ENCODE measurements around the gene MAGI2. TPM values are rescaled to one million over a fixed set of nuclear protein-coding genes. Genes with fewer than 3 reads are reported as not detected.

MAGI2 gene
- total and polyA plus RNA-seq, 2 of the 13 experiments (the other 11 are each of a cell fraction or from before 2014, with no cell fraction given), result 1.5 to 3.8 TPM

DNA sequence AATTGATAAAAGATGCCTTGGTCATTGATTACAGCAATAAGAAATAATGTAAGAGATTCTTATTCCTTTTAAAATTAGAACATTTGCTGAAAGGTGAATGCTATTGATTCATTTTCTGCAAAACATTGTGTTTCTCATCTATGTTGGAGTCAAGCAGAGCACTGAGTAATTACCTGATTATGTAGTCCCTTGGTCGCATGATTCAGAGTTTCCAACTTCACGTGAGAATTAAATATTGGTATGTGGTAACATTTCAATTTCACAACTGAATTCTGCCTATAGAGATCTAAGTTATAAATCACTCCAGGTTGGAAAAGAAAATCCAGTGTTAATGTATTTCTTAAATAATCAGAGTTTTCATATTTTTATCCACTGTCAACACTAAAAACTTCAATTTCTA is 953.5 kb downstream of the MAGI2 start:
- no peaks in the 10 kb centered on the region for H3K4me1 ChIP-seq (ENCODE audit: insufficient read depth, low read length)
- no peaks in the 10 kb centered on the region for H3K79me2 ChIP-seq (ENCODE audit: insufficient read depth, low read length)
- ChIA-PET POLR2A (no interaction called here), CTCF (ENCODE audit: low intra/inter-chr PET ratio, low total read pairs) (no interaction called here)
- H3K27ac ChIP-seq (ENCODE audit: extremely low read length, insufficient read depth, low read length), result no peak overlapping the region
- H3K4me2 ChIP-seq (ENCODE audit: low read depth, low read length), result no peak overlapping the region
- H3K27me3 ChIP-seq (ENCODE audit: control insufficient read depth in 1 of 2, insufficient read depth in 2 of 2, low read length in 2 of 2), result no peaks in the 10 kb centered on the region
- no peaks in the 10 kb centered on the region for H3K9me3 ChIP-seq (ENCODE audit: low read length)
- H3K36me3 ChIP-seq (replicated peaks in 1 of 2; ENCODE audit: control insufficient read depth in 1 of 2, insufficient read depth in 2 of 2, low read length in 2 of 2), result no peaks in the 10 kb centered on the region
- ATAC-seq (no peak), DNase-seq (ENCODE audit: low spot score) (no peak), FAIRE-seq (no peak)
- no TSS peak for BruUV-seq (replicated peaks)
- in situ Hi-C loops (cut with HindIII; ENCODE audit: extremely low pct_ligation_motif_present, low pct_unique_long_range_greater_than_20kb), result no loop called here
- no peak overlapping the region for H2AFZ ChIP-seq (ENCODE audit: low read length)
- no peak overlapping the region for H3K9ac ChIP-seq (ENCODE audit: insufficient read depth, low read depth, low read length)
- H4K20me1 ChIP-seq (ENCODE audit: insufficient read depth, low read length), result no peaks in the 10 kb centered on the region
- 86% methylated on average over 2 of the region's 2 CpGs for WGBS (ENCODE audit: low lambda C conversion rate)
- H3K4me3 ChIP-seq (replicated peaks in 1 of 3; ENCODE audit: insufficient read depth in 1 of 3, low read depth in 2 of 3, low read length in 3 of 3), result no peak overlapping the region
- intact Hi-C loops (cut with micrococcal nuclease; ENCODE audit: unreplicated experiment), result no loop called here
- TF ChIP-seq XRCC5 (optimal IDR thresholded peaks at IDR 0.05; ENCODE audit: low read length) (no peak), ZSCAN12 (CRISPR knock-in tag; IDR thresholded peaks at IDR 0.05) (no peak), ISL2 (CRISPR knock-in tag; IDR thresholded peaks at IDR 0.05) (no peak)

DNA sequence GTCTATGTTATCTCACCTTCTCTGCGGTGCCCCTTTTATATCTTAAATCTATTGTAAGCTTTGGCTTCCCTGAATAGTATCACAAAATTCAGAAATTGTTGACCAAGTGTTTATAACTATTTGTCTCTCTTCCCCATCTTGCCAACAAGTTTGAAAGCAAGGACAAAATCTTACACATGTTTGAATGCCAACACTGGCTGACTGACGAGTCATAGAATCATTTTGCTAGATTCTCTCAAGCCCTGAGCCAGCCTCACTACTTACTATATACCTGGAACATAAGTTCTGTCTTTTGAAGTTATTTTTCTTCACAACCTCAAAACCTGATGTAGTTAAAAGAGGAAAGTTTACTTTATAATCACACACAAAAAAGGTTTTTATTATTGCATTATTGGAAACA is 954.2 kb downstream of the MAGI2 start:
- Histone ChIP-seq H3K27me3 (ENCODE audit: control insufficient read depth in 1 of 2, insufficient read depth in 2 of 2, low read length in 2 of 2) (no peaks in the 10 kb centered on the region), H2AFZ (ENCODE audit: low read length) (no peak overlapping the region), H3K9me3 (ENCODE audit: low read length) (no peaks in the 10 kb centered on the region), H3K27ac (ENCODE audit: extremely low read length, insufficient read depth, low read length) (no peak overlapping the region), H3K4me3 (replicated peaks in 1 of 3; ENCODE audit: insufficient read depth in 1 of 3, low read depth in 2 of 3, low read length in 3 of 3) (no peak overlapping the region), H3K79me2 (ENCODE audit: insufficient read depth, low read length) (no peaks in the 10 kb centered on the region), H3K9ac (ENCODE audit: insufficient read depth, low read depth, low read length) (no peak overlapping the region), H3K4me1 (ENCODE audit: insufficient read depth, low read length) (no peaks in the 10 kb centered on the region), H4K20me1 (ENCODE audit: insufficient read depth, low read length) (no peaks in the 10 kb centered on the region), H3K36me3 (replicated peaks in 1 of 2; ENCODE audit: control insufficient read depth in 1 of 2, insufficient read depth in 2 of 2, low read length in 2 of 2) (no peaks in the 10 kb centered on the region), H3K4me2 (ENCODE audit: low read depth, low read length) (no peak overlapping the region)
- WGBS (ENCODE audit: low lambda C conversion rate), result 64% methylated on average over 2 of the region's 2 CpGs
- FAIRE-seq, result no peak
- ATAC-seq, result no peak
- DNase-seq (ENCODE audit: low spot score), result no peak
- in situ Hi-C loops (cut with HindIII; ENCODE audit: extremely low pct_ligation_motif_present, low pct_unique_long_range_greater_than_20kb), result no loop called here
- ChIA-PET CTCF (ENCODE audit: low intra/inter-chr PET ratio, low total read pairs) (no interaction called here), POLR2A (no interaction called here)
- intact Hi-C loops (cut with micrococcal nuclease; ENCODE audit: unreplicated experiment), result no loop called here
- no TSS peak for BruUV-seq (replicated peaks)
- TF ChIP-seq PAX8 (CRISPR knock-in tag; IDR thresholded peaks at IDR 0.05; ENCODE audit: borderline replicate concordance) (no peak), HOXA3 (CRISPR knock-in tag; IDR thresholded peaks at IDR 0.05) (no peak), CEBPB (IDR thresholded peaks at IDR 0.05; ENCODE audit: borderline replicate concordance, low read depth, low read length) (no peak), JARID2 (CRISPR knock-in tag; IDR thresholded peaks at IDR 0.05; ENCODE audit: insufficient replicate concordance) (no peak), STAT5B (CRISPR knock-in tag; IDR thresholded peaks at IDR 0.05) (no peak), SRSF9 (IDR thresholded peaks at IDR 0.05; ENCODE audit: borderline replicate concordance, insufficient read depth, low read depth, low read length, poor library complexity, severe bottlenecking) (no peak), NFYC (CRISPR knock-in tag; IDR thresholded peaks at IDR 0.05) (no peak), ARNT2 (CRISPR knock-in tag; IDR thresholded peaks at IDR 0.05; ENCODE audit: low read depth) (no peak)
- TF ChIP-seq, protein P1, sequence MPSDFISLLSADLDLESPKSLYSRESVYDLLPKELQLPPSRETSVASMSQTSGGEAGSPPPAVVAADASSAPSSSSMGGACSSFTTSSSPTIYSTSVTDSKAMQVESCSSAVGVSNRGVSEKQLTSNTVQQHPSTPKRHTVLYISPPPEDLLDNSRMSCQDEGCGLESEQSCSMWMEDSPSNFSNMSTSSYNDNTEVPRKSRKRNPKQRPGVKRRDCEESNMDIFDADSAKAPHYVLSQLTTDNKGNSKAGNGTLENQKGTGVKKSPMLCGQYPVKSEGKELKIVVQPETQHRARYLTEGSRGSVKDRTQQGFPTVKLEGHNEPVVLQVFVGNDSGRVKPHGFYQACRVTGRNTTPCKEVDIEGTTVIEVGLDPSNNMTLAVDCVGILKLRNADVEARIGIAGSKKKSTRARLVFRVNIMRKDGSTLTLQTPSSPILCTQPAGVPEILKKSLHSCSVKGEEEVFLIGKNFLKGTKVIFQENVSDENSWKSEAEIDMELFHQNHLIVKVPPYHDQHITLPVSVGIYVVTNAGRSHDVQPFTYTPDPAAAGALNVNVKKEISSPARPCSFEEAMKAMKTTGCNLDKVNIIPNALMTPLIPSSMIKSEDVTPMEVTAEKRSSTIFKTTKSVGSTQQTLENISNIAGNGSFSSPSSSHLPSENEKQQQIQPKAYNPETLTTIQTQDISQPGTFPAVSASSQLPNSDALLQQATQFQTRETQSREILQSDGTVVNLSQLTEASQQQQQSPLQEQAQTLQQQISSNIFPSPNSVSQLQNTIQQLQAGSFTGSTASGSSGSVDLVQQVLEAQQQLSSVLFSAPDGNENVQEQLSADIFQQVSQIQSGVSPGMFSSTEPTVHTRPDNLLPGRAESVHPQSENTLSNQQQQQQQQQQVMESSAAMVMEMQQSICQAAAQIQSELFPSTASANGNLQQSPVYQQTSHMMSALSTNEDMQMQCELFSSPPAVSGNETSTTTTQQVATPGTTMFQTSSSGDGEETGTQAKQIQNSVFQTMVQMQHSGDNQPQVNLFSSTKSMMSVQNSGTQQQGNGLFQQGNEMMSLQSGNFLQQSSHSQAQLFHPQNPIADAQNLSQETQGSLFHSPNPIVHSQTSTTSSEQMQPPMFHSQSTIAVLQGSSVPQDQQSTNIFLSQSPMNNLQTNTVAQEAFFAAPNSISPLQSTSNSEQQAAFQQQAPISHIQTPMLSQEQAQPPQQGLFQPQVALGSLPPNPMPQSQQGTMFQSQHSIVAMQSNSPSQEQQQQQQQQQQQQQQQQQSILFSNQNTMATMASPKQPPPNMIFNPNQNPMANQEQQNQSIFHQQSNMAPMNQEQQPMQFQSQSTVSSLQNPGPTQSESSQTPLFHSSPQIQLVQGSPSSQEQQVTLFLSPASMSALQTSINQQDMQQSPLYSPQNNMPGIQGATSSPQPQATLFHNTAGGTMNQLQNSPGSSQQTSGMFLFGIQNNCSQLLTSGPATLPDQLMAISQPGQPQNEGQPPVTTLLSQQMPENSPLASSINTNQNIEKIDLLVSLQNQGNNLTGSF (CRISPR knock-in tag; IDR thresholded peaks at IDR 0.05), result no peak
- TF ChIP-seq, protein P2, sequence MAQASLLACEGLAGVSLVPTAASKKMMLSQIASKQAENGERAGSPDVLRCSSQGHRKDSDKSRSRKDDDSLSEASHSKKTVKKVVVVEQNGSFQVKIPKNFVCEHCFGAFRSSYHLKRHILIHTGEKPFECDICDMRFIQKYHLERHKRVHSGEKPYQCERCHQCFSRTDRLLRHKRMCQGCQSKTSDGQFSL (CRISPR knock-in tag; IDR thresholded peaks at IDR 0.05), result no peak
- TF ChIP-seq, protein P3, sequence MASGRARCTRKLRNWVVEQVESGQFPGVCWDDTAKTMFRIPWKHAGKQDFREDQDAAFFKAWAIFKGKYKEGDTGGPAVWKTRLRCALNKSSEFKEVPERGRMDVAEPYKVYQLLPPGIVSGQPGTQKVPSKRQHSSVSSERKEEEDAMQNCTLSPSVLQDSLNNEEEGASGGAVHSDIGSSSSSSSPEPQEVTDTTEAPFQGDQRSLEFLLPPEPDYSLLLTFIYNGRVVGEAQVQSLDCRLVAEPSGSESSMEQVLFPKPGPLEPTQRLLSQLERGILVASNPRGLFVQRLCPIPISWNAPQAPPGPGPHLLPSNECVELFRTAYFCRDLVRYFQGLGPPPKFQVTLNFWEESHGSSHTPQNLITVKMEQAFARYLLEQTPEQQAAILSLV (CRISPR knock-in tag; IDR thresholded peaks at IDR 0.05; ENCODE audit: borderline replicate concordance), result no peak
